Gastroesophageal sphincter (tissue), 3 donors: ENCODE data around the gene GUCA2A.

Experiments
- CTCF ChIP-seq, 4 experiments: fragments of 200-600 bp in 2 of 4; fragments of 450-650 bp in 2 of 4; sonication (generic) in 1 of 4; IDR thresholded peaks; one replicate each; pipeline ENCODE4 v1.5.1; 2017 to 2019; ENCODE audit warnings: antibody characterized with exemption in 4 of 4, mild to moderate bottlenecking in 2 of 4, moderate library complexity in 2 of 4
- EP300 ChIP-seq: sonication (generic); formaldehyde crosslinking; IDR thresholded peaks from one replicate; pipeline ENCODE4 v1.6.1; 2017; ENCODE audit warnings: antibody characterized with exemption, mild to moderate bottlenecking
- POLR2A ChIP-seq, 2 donors: fragments of 450-650 bp; IDR thresholded peaks; one replicate each; pipeline ENCODE4 v1.6.1; 2017; ENCODE audit warnings: antibody characterized with exemption in 2 of 2, mild to moderate bottlenecking in 2 of 2, moderate library complexity in 1 of 2
- POLR2AphosphoS5 ChIP-seq: sonication (generic); formaldehyde crosslinking; IDR thresholded peaks from one replicate; pipeline ENCODE4 v1.6.1; 2017; ENCODE audit warnings: antibody characterized with exemption

DNA sequence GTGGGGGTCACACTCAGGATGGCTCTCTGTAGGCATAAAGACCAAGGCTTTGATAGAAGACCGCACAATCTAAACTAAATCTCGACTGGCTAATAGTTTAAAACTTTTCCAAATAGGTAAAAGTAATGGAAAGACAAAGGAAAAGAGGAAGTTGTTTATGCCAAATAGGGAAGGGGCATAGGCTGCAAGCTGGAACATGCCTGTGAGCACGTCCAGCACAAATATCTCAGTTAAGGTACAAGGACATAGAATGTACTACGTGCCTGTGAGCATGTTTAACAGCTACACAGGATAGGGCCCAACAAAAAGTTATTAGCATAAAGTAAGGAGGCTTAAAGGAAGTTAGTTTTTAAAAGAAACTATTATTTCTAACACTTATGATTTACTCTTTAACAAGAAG lies 27.6 kb upstream of the GUCA2A start:
- TF ChIP-seq CTCF (IDR thresholded peaks at IDR 0.05) (no peak), POLR2A (IDR thresholded peaks at IDR 0.05) (no peak), EP300 (no peak), POLR2AphosphoS5 (no peak)
